NCI-H69 (cell line): ENCODE measurements around the gene SEPHS1.
A peak's percentile ranks its signal among the peaks of the same experiment; 100 is the strongest.
"Not testable (repeated sequence)": the region's sequence is repeated elsewhere in the genome, so short reads cannot be mapped to it uniquely, and the experiment has no call there.

ENCODE experiments used
- DNase-seq: peaks from one replicate; lab custom pipeline; 2025; lab: John Stamatoyannopoulos, UW

Gene SEPHS1

DNA sequence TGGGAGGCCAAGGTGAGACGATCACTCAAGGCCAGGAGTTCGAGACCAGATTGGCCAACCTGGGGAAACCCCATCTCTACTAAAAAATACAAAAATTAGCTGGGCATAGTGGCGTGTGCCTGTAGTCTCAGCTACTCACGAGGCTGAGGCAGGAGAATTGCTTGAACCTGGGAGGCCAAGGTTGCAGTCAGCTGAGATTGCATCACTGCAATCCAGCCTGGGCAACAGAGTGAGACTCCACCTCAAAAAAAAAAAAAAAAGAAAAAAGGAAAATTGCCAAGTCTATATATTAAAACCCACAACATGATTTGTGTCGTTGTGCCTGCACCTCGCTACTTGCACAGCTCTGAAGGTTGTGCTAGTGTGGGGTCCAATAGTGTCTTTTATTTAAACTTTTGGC lies 65.7 kb downstream of the SEPHS1 start:
- DNase-seq = not testable (repeated sequence)

- no peak for DNase-seq
These were observed 71.2 kb downstream of the SEPHS1 start for GRCh38 chr10:13276749-13277365.

GRCh38 chr10:13276146-13276545 lies 71.9 kb downstream of the SEPHS1 start:
- DNase-seq = not testable (repeated sequence)

- DNase-seq = peak; percentile 38
These were observed 75.9 kb downstream of the SEPHS1 start for GRCh38 chr10:13272164-13272571.

- DNase-seq = peak; percentile 48
These were observed 76.4 kb downstream of the SEPHS1 start for GRCh38 chr10:13271552-13272163.

- no peak for DNase-seq
These were observed 77.1 kb downstream of the SEPHS1 start for GRCh38 chr10:13270877-13271551.

DNA sequence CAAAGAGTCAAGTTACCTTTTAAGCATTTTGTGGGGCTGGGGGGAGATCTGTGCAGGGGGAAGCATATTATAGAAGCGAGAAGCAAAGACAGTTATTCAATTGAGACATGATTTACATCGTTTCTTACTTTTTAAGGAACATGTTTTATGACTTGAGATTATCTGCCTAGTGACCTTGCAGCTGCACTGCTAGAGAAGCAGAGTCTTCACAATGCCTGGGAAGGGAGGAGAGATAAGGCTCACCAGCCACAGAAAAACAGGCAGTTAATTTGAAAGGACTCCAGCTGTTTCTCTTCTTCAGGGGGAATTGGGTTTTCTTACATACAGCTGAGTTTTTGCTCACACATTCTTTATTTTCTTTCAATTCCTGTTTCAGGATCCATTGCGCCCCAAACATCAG lies 79.3 kb downstream of the SEPHS1 start:
- DNase-seq = no peak

- no peak for DNase-seq
These were observed 79.8 kb downstream of the SEPHS1 start for GRCh38 chr10:13268310-13268709.
